Lower lobe of right lung (tissue), 2 donors: ENCODE results near the gene LMCD1. TPM values are rescaled to one million over a fixed set of nuclear protein-coding genes. Genes with fewer than 3 reads are reported as not detected.

Source experiments
- ATAC-seq, 2 donors: fragments of 200-7000 bp; cut with Tn5 transposase; one replicate each; pipeline ENCODE4 v1.9.1; 2020 to 2022; ENCODE audit warnings: mild to moderate bottlenecking in 2 of 2, moderate library complexity in 2 of 2
- DNase-seq: peaks from one replicate; pipeline ENCODE4 v3.0.0-alpha.2; 2020
- H3K27ac ChIP-seq: fragments of 200-600 bp; one replicate; pipeline ENCODE4 v1.8.0; 2022
- H3K27me3 ChIP-seq: fragments of 200-600 bp; one replicate; pipeline ENCODE4 v1.8.0; 2022; ENCODE audit warnings: low read depth
- H3K36me3 ChIP-seq: fragments of 200-600 bp; one replicate; pipeline ENCODE4 v1.8.0; 2022; ENCODE audit warnings: mild to moderate bottlenecking
- H3K4me1 ChIP-seq: fragments of 200-600 bp; one replicate; pipeline ENCODE4 v1.8.0; 2022
- H3K4me3 ChIP-seq: fragments of 200-600 bp; one replicate; pipeline ENCODE4 v1.8.0; 2022; ENCODE audit warnings: mild to moderate bottlenecking
- H3K9me3 ChIP-seq: fragments of 200-600 bp; one replicate; pipeline ENCODE4 v1.8.0; 2022
- intact Hi-C: fragments of 100-400 bp; cut with DNase I; formaldehyde crosslinking; loops from one replicate; pipeline ENCODE4 v1.11.0; 2022
- total RNA-seq: library from RNA; stranded (reverse); fragmentation: NEBNext Ultra II Directional; extraction: Animal tissue kit (Norgen Biotek cat#: 25700); gene quantifications from one replicate; pipeline ENCODE4 v1.2.1, GENCODE V29; 2021
- TF ChIP-seq, protein P1 (sequence below): fragments of 200-600 bp; IDR thresholded peaks from one replicate; pipeline ENCODE4 v1.8.0; 2022; ENCODE audit warnings: antibody characterized with exemption, mild to moderate bottlenecking
- donor health status: DM: no; HTN: yes; CAD: no; lungs with severe emphysema.

The LMCD1 gene
- total RNA-seq, 1 donor from 2014 or later = 93.6 TPM

DNA sequence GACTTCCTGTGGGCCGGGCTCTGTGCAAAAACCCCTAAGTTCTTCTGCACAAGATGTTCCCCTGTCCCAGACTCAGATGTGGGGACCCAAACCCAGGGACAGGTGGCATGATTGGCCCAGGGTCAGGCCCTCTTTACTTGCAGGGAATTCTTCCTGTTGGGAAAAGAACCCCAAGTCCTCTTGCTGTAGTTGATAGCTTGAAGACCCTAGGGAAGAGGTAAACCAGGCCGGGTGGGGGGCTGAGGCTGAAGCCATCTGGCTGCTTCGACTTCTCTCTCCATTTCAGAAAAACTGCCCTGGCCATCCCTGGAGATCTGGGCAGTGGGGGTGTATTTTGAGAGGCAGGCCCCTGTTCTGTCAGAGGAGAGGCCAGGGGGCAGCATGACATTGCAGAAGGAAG lies 119.5 kb downstream of the LMCD1 start:
- no peaks in the 10 kb centered on the region for H3K9me3 ChIP-seq
- peaks cover 12% of the 10 kb centered on the region for H3K4me1 ChIP-seq
- H3K36me3 ChIP-seq = no peaks in the 10 kb centered on the region
- no peak overlapping the region for H3K4me3 ChIP-seq
- no peak overlapping the region for H3K27ac ChIP-seq
- H3K27me3 ChIP-seq = no peaks in the 10 kb centered on the region
- TF ChIP-seq, protein P1, sequence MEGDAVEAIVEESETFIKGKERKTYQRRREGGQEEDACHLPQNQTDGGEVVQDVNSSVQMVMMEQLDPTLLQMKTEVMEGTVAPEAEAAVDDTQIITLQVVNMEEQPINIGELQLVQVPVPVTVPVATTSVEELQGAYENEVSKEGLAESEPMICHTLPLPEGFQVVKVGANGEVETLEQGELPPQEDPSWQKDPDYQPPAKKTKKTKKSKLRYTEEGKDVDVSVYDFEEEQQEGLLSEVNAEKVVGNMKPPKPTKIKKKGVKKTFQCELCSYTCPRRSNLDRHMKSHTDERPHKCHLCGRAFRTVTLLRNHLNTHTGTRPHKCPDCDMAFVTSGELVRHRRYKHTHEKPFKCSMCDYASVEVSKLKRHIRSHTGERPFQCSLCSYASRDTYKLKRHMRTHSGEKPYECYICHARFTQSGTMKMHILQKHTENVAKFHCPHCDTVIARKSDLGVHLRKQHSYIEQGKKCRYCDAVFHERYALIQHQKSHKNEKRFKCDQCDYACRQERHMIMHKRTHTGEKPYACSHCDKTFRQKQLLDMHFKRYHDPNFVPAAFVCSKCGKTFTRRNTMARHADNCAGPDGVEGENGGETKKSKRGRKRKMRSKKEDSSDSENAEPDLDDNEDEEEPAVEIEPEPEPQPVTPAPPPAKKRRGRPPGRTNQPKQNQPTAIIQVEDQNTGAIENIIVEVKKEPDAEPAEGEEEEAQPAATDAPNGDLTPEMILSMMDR = no peak
- ATAC-seq = no peak
- DNase-seq = no peak
- intact Hi-C loops = no loop called here

DNA sequence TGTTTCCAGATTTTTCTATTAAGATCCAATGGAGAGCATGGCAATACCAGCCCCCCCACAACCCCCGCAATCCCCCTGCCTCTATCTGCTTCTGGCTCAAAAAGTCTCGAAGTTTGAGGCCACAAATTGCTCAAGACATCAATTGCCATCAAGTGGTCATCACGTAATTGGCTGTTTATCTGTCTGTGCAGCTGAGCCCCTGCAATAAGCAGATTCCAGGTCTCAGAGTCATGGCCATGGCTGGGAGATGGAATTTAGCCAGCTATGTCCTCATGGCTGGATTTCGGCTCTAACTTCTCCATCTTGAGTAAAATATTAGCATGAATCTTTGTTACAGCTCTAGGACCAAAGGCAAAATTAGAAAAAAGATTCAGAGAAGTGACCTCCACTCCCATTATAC lies 120.2 kb downstream of the LMCD1 start:
- ATAC-seq = no peak
- Histone ChIP-seq H3K27ac (peak overlapping the region; percentile 25), H3K4me1 (peaks cover 12% of the 10 kb centered on the region), H3K4me3 (no peak overlapping the region), H3K36me3 (no peaks in the 10 kb centered on the region), H3K27me3 (no peaks in the 10 kb centered on the region), H3K9me3 (no peaks in the 10 kb centered on the region)
- TF ChIP-seq, protein P1 = no peak
- intact Hi-C loops = no loop called here
- DNase-seq = no peak

DNA sequence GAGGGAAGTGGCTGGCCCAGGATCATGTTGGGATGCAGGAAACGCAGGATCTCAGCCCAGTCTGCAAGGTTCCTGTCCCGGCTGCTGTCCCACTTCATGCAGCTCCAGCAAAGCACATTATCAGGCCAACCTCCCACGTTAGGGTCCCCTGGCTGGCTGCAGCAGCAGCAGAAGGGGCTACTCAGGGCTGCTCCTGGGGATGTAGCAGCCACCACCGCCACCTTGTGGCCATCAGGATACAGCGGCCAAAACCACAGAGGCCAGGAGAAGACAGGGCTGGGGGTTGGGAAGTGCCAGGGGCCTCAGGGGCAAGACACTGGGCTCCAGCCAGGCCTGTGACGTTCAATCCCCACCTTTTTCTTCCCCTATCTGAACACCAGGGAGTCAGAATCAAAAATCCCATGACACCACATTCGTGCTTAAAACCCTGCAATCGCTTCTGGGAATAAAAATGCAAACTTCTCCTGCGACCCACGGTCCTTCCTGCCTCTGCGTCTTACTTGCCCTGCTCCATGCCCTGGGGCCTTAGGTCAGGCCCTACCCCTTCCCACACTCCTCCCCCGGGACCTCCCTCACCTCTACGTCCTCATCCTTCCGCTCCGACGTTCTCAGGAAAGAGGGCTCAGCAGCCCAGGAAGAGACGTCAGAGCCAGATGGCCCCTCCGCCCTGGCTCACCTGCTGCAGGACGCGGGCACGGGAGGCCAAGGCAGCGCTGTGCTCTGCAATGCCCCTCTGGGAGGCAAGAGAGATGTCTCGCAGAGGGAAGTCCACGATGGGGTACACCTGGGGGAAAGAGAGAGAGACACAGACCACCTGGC lies 121.5 kb downstream of the LMCD1 start:
- Histone ChIP-seq H3K36me3 (no peaks in the 10 kb centered on the region), H3K27ac (no peak overlapping the region), H3K4me3 (no peak overlapping the region), H3K9me3 (no peaks in the 10 kb centered on the region), H3K4me1 (peaks cover 12% of the 10 kb centered on the region), H3K27me3 (no peaks in the 10 kb centered on the region)
- DNase-seq (peak; percentile 66), ATAC-seq (peak; percentile 84 to 91)
- TF ChIP-seq, protein P1 = peak; percentile 91
- intact Hi-C loops = no loop called here

DNA sequence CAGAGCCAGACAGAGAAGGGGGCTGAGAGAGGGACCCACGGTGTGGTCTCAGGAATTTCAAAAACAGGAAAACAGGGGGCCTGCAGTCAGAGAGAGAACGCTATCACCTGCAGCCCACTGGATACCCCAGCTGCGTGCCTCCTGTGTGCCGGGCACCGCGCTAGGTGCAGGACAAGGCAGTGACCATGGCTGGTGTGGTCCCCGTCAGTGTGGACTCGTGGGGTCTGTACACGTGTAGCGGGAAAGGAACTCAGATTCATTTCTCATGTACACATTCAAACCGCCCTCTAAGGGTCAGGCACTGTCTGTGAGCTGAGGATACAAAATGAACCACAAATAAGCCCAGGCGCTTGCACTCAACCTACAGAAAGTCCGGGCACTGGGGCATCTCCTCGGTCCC lies 122.1 kb downstream of the LMCD1 start:
- TF ChIP-seq, protein P1 = no peak
- no peak overlapping the region for H3K4me3 ChIP-seq
- no peak for DNase-seq
- peak in 1 of 2 donors; percentile 6 for ATAC-seq
- H3K27me3 ChIP-seq = no peaks in the 10 kb centered on the region
- no peaks in the 10 kb centered on the region for H3K36me3 ChIP-seq
- H3K27ac ChIP-seq = no peak overlapping the region
- no peaks in the 10 kb centered on the region for H3K9me3 ChIP-seq
- peaks cover 12% of the 10 kb centered on the region for H3K4me1 ChIP-seq
- intact Hi-C loops = no loop called here

Other genes starting within 250 kb of the LMCD1 start
- not detected for gene SSUH2, start 143.0 kb downstream of the LMCD1 start, total RNA-seq
- not detected for gene CAV3, start 232.0 kb downstream of the LMCD1 start, total RNA-seq